CD4-positive, CD25-positive, alpha-beta regulatory T cell (primary cell): Measurements from ENCODE around the gene SEMA3G. TPM values are rescaled to one million over a fixed set of nuclear protein-coding genes. Genes with fewer than 3 reads are reported as not detected.
A peak's percentile ranks its signal among the peaks of the same experiment; 100 is the strongest.

Experiments used
- ATAC-seq, 2 donors: fragments of 150-1000 bp; cut with Tn5 transposase; one replicate each; pipeline ENCODE4 v1.10.0; 2021; ENCODE audit warnings: low read depth in 2 of 2, moderate number of reproducible peaks in 2 of 2, moderate library complexity in 1 of 2
- DNase-seq, 3 donors: peaks; one replicate each; pipeline versions ENCODE4 v3.0.0 to v3.0.0-alpha.2; 2012 to 2022; ENCODE audit warnings: mixed read lengths in 1 of 3
- H3K27ac ChIP-seq: one replicate; pipeline ENCODE4 v1.7.0; 2013; ENCODE audit warnings: mild to moderate bottlenecking, low read length; ENCODE audit not compliant: insufficient read depth, poor library complexity, severe bottlenecking
- H3K27me3 ChIP-seq: one replicate; pipeline ENCODE4 v1.7.0; 2013; ENCODE audit warnings: low read length; ENCODE audit not compliant: control insufficient read depth, insufficient read depth
- H3K36me3 ChIP-seq: one replicate; pipeline ENCODE4 v1.7.0; 2013; ENCODE audit warnings: mild to moderate bottlenecking, low read length, moderate library complexity; ENCODE audit not compliant: control insufficient read depth, insufficient read depth
- H3K4me1 ChIP-seq: 2 replicates; pipeline ENCODE4 v1.7.0; 2013; ENCODE audit warnings: mild to moderate bottlenecking, low read length; ENCODE audit not compliant: insufficient read depth, control insufficient read depth, poor library complexity, severe bottlenecking
- H3K4me3 ChIP-seq: one replicate; pipeline ENCODE4 v1.7.0; 2013; ENCODE audit warnings: low read depth, mild to moderate bottlenecking, low read length, moderate library complexity
- H3K9me3 ChIP-seq, 2 experiments: 1 replicate in 1 of 2; 2 replicates in 1 of 2; pipeline ENCODE4 v1.7.0; 2013; ENCODE audit warnings: low read length in 2 of 2, mild to moderate bottlenecking in 1 of 2, moderate library complexity in 1 of 2; ENCODE audit not compliant: control insufficient read depth in 2 of 2
- H3K27ac Mint-ChIP-seq, 3 donors: one replicate each; pipeline ENCODE4 v1.8.0; 2020 to 2022; ENCODE audit warnings: mild to moderate bottlenecking in 3 of 3, mixed read lengths in 3 of 3, moderate library complexity in 2 of 3
- H3K27me3 Mint-ChIP-seq: one replicate; pipeline ENCODE4 v1.8.0; 2022; ENCODE audit warnings: mild to moderate bottlenecking, mixed read lengths
- H3K36me3 Mint-ChIP-seq: one replicate; pipeline ENCODE4 v1.8.0; 2020; ENCODE audit warnings: mixed read lengths
- H3K4me1 Mint-ChIP-seq, 4 donors: one replicate each; pipeline ENCODE4 v1.8.0; 2020 to 2022; ENCODE audit warnings: mixed read lengths in 4 of 4, mild to moderate bottlenecking in 1 of 4
- H3K4me3 Mint-ChIP-seq, 4 donors: one replicate each; pipeline ENCODE4 v1.8.0; 2020 to 2022; ENCODE audit warnings: mild to moderate bottlenecking in 4 of 4, mixed read lengths in 4 of 4, moderate library complexity in 3 of 4
- H3K9me3 Mint-ChIP-seq, 7 donors: one replicate each; pipeline ENCODE4 v1.8.0; 2020 to 2022; ENCODE audit warnings: mixed read lengths in 7 of 7, mild to moderate bottlenecking in 3 of 7, moderate library complexity in 2 of 7
- polyA plus RNA-seq, 4 donors: library from polyadenylated mRNA; unstranded; fragments of 300-500 nt; fragmentation: Illumina TruSeq; gene quantifications; one replicate each; pipeline ENCODE4 v1.2.3, GENCODE V29; 2021
- total RNA-seq: library from RNA; stranded (reverse); gene quantifications from one replicate; pipeline ENCODE4 v1.2.3, GENCODE V29; 2022

The SEMA3G gene
- total and polyA plus RNA-seq, 5 donors from 2014 or later = 3.2 to 33.1 (median 3.7) TPM

GRCh38 chr3:52388933-52389332 is 56.0 kb downstream of the SEMA3G start:
- H3K27me3 Mint-ChIP-seq = no peaks in the 10 kb centered on the region
- H3K9me3 Mint-ChIP-seq = no peaks in the 10 kb centered on the region
- peaks cover 24% of the 10 kb centered on the region for H3K36me3 Mint-ChIP-seq
- no peaks in the 10 kb centered on the region for H3K4me1 Mint-ChIP-seq
- Histone ChIP-seq H3K4me1 (no peaks in the 10 kb centered on the region), H3K27ac (no peak overlapping the region), H3K9me3 (no peaks in the 10 kb centered on the region), H3K27me3 (no peaks in the 10 kb centered on the region), H3K4me3 (no peak overlapping the region), H3K36me3 (peaks cover 14% of the 10 kb centered on the region)
- no peak overlapping the region for H3K4me3 Mint-ChIP-seq
- no peak overlapping the region for H3K27ac Mint-ChIP-seq
- DNase-seq = no peak
- ATAC-seq = no peak

- no peaks in the 10 kb centered on the region for H3K9me3 ChIP-seq
- H3K36me3 Mint-ChIP-seq = peaks cover 23% of the 10 kb centered on the region
- H3K27ac Mint-ChIP-seq = no peak overlapping the region
- DNase-seq = no peak
- no peak overlapping the region for H3K4me3 ChIP-seq
- H3K4me1 Mint-ChIP-seq = no peaks in the 10 kb centered on the region
- H3K36me3 ChIP-seq = peaks cover 14% of the 10 kb centered on the region
- H3K27ac ChIP-seq = no peak overlapping the region
- no peaks in the 10 kb centered on the region for H3K9me3 Mint-ChIP-seq
- H3K27me3 Mint-ChIP-seq = no peaks in the 10 kb centered on the region
- no peaks in the 10 kb centered on the region for H3K27me3 ChIP-seq
- ATAC-seq = no peak
- H3K4me1 ChIP-seq = no peaks in the 10 kb centered on the region
- no peak overlapping the region for H3K4me3 Mint-ChIP-seq
These were observed 56.5 kb downstream of the SEMA3G start for GRCh38 chr3:52388348-52388821.

- DNase-seq (no peak), ATAC-seq (no peak)
- Histone ChIP-seq H3K27ac (no peak overlapping the region), H3K4me1 (no peaks in the 10 kb centered on the region), H3K27me3 (no peaks in the 10 kb centered on the region), H3K9me3 (no peaks in the 10 kb centered on the region), H3K4me3 (no peak overlapping the region), H3K36me3 (peaks cover 6% of the 10 kb centered on the region)
- H3K36me3 Mint-ChIP-seq = peaks cover 16% of the 10 kb centered on the region
- H3K4me3 Mint-ChIP-seq = no peak overlapping the region
- no peaks in the 10 kb centered on the region for H3K9me3 Mint-ChIP-seq
- H3K27me3 Mint-ChIP-seq = no peaks in the 10 kb centered on the region
- H3K27ac Mint-ChIP-seq = peak overlapping the region in 1 of 3 donors; percentile 65
- no peaks in the 10 kb centered on the region for H3K4me1 Mint-ChIP-seq
These were observed 57.4 kb downstream of the SEMA3G start for GRCh38 chr3:52387481-52387880.

- no peak overlapping the region for H3K27ac ChIP-seq
- Mint-ChIP-seq H3K36me3 (peaks cover 5% of the 10 kb centered on the region), H3K4me1 (no peaks in the 10 kb centered on the region), H3K27me3 (no peaks in the 10 kb centered on the region), H3K27ac (no peak overlapping the region), H3K4me3 (peak overlapping the region in 1 of 4 donors; percentile 54), H3K9me3 (no peaks in the 10 kb centered on the region)
- no peaks in the 10 kb centered on the region for H3K9me3 ChIP-seq
- H3K36me3 ChIP-seq = peaks cover 2% of the 10 kb centered on the region
- H3K27me3 ChIP-seq = no peaks in the 10 kb centered on the region
- DNase-seq (peak in 1 of 3 donors; percentile 44), ATAC-seq (peak in 1 of 2 donors; percentile 22)
- H3K4me3 ChIP-seq = no peak overlapping the region
- H3K4me1 ChIP-seq = no peaks in the 10 kb centered on the region
These were observed 59.7 kb downstream of the SEMA3G start for GRCh38 chr3:52385157-52385556.

GRCh38 chr3:52384019-52384761 is 60.7 kb downstream of the SEMA3G start:
- peaks cover 2% of the 10 kb centered on the region for H3K36me3 ChIP-seq
- H3K9me3 ChIP-seq = no peaks in the 10 kb centered on the region
- no peaks in the 10 kb centered on the region for H3K9me3 Mint-ChIP-seq
- ATAC-seq (no peak), DNase-seq (no peak)
- no peak overlapping the region for H3K27ac ChIP-seq
- no peaks in the 10 kb centered on the region for H3K27me3 ChIP-seq
- no peak overlapping the region for H3K4me3 ChIP-seq
- H3K4me1 Mint-ChIP-seq = no peaks in the 10 kb centered on the region
- H3K36me3 Mint-ChIP-seq = peaks cover 4% of the 10 kb centered on the region
- no peaks in the 10 kb centered on the region for H3K27me3 Mint-ChIP-seq
- no peak overlapping the region for H3K27ac Mint-ChIP-seq
- H3K4me1 ChIP-seq = no peaks in the 10 kb centered on the region
- no peak overlapping the region for H3K4me3 Mint-ChIP-seq

- ATAC-seq = no peak
- no peaks in the 10 kb centered on the region for H3K4me1 Mint-ChIP-seq
- H3K4me3 Mint-ChIP-seq = no peak overlapping the region
- H3K36me3 Mint-ChIP-seq = no peaks in the 10 kb centered on the region
- H3K27me3 Mint-ChIP-seq = no peaks in the 10 kb centered on the region
- DNase-seq = no peak
- Histone ChIP-seq H3K9me3 (no peaks in the 10 kb centered on the region), H3K27me3 (no peaks in the 10 kb centered on the region), H3K4me1 (no peaks in the 10 kb centered on the region), H3K36me3 (peaks cover 2% of the 10 kb centered on the region), H3K27ac (no peak overlapping the region), H3K4me3 (no peak overlapping the region)
- no peaks in the 10 kb centered on the region for H3K9me3 Mint-ChIP-seq
- H3K27ac Mint-ChIP-seq = no peak overlapping the region
These were observed 61.5 kb downstream of the SEMA3G start for GRCh38 chr3:52383446-52383845.

Other genes starting within 250 kb of the SEMA3G start
- gene ALAS1, start 246.9 kb downstream of the SEMA3G start, total RNA-seq = 17.1 TPM
- 10 to 100 TPM; 22.4 to 41.4 (median 34.2) TPM for gene ALAS1, start 246.9 kb downstream of the SEMA3G start, polyA plus RNA-seq
- gene TLR9, start 219.5 kb downstream of the SEMA3G start, total RNA-seq = 0.27 TPM
- under 1 TPM in 1 of 4 donors, not detected in 3; 0.16 TPM for gene TLR9, start 219.5 kb downstream of the SEMA3G start, polyA plus RNA-seq
- gene TWF2, start 205.9 kb downstream of the SEMA3G start, total RNA-seq = 62.4 TPM
- 100 to 1,000 TPM; 116 to 142 (median 131) TPM for gene TWF2, start 205.9 kb downstream of the SEMA3G start, polyA plus RNA-seq
- 80.7 TPM for gene PPM1M, start 199.3 kb downstream of the SEMA3G start, total RNA-seq
- 100 to 1,000 TPM in 1 of 4 donors, 10 to 100 TPM in 3; 55.5 to 104 (median 74.9) TPM for gene PPM1M, start 199.3 kb downstream of the SEMA3G start, polyA plus RNA-seq
- 116 TPM for gene WDR82, start 166.5 kb downstream of the SEMA3G start, total RNA-seq
- 100 to 1,000 TPM in 2 of 4 donors, 10 to 100 TPM in 2; 85.9 to 111 (median 103) TPM for gene WDR82, start 166.5 kb downstream of the SEMA3G start, polyA plus RNA-seq
- gene GLYCTK, start 157.3 kb downstream of the SEMA3G start, total RNA-seq = 41.8 TPM
- 10 to 100 TPM; 11.1 to 17.9 (median 13.1) TPM for gene GLYCTK, start 157.3 kb downstream of the SEMA3G start, polyA plus RNA-seq
- gene DNAH1, start 128.8 kb downstream of the SEMA3G start, total RNA-seq = 59.8 TPM
- 1 to 10 TPM in 1 of 4 donors, under 1 TPM in 3; 0.39 to 1.1 (median 0.58) TPM for gene DNAH1, start 128.8 kb downstream of the SEMA3G start, polyA plus RNA-seq
- gene BAP1, start 35.1 kb downstream of the SEMA3G start, total RNA-seq = 116 TPM
- gene BAP1, start 35.1 kb downstream of the SEMA3G start, polyA plus RNA-seq = 10 to 100 TPM; 12.2 to 17.1 (median 15.2) TPM
- 14.7 TPM for gene PHF7, start 34.4 kb downstream of the SEMA3G start, total RNA-seq
- gene PHF7, start 34.4 kb downstream of the SEMA3G start, polyA plus RNA-seq = 10 to 100 TPM in 3 of 4 donors, 1 to 10 TPM in 1; 7.0 to 15.5 (median 12.7) TPM
- gene TNNC1, start 8.9 kb upstream of the SEMA3G start, total RNA-seq = 3.9 TPM
- 1 to 10 TPM in 1 of 4 donors, under 1 TPM in 3; 0.38 to 1.1 (median 0.52) TPM for gene TNNC1, start 8.9 kb upstream of the SEMA3G start, polyA plus RNA-seq
- 168 TPM for gene NISCH, start 10.5 kb upstream of the SEMA3G start, total RNA-seq
- gene NISCH, start 10.5 kb upstream of the SEMA3G start, polyA plus RNA-seq = 10 to 100 TPM; 12.6 to 17.4 (median 15.2) TPM
- 0.42 TPM for gene STAB1, start 50.2 kb upstream of the SEMA3G start, total RNA-seq
- gene STAB1, start 50.2 kb upstream of the SEMA3G start, polyA plus RNA-seq = not detected
- 3.7 TPM for gene NT5DC2, start 88.8 kb upstream of the SEMA3G start, total RNA-seq
- under 1 TPM in 1 of 4 donors, not detected in 3; 0.81 TPM for gene NT5DC2, start 88.8 kb upstream of the SEMA3G start, polyA plus RNA-seq
- gene UQCC5, start 91.5 kb upstream of the SEMA3G start, total RNA-seq = 4.5 TPM
- gene UQCC5, start 91.5 kb upstream of the SEMA3G start, polyA plus RNA-seq = 10 to 100 TPM; 19.2 to 27.9 (median 23.0) TPM
- gene PBRM1, start 240.8 kb upstream of the SEMA3G start, total RNA-seq = 58.7 TPM
- gene PBRM1, start 240.8 kb upstream of the SEMA3G start, polyA plus RNA-seq = 10 to 100 TPM; 59.4 to 73.4 (median 67.9) TPM
- 75.7 TPM for gene GNL3, start 240.9 kb upstream of the SEMA3G start, total RNA-seq
- 10 to 100 TPM; 42.4 to 61.5 (median 51.8) TPM for gene GNL3, start 240.9 kb upstream of the SEMA3G start, polyA plus RNA-seq